Cortex of kidney (tissue), 1 donor: ENCODE results near the gene SH3BP5.
"Not testable (repeated sequence)": the region's sequence is repeated elsewhere in the genome, so short reads cannot be mapped to it uniquely, and the experiment has no call there.

Experiments
- DNase-seq: peaks from one replicate; lab custom pipeline; 2025; lab: John Stamatoyannopoulos, UW

Gene SH3BP5

GRCh38 chr3:15332405-15333098 lies at the start of gene SH3BP5:
Gene SH3BP5, minus strand, starts transcription at chr3:15332586. Its CDS starts 178 bp downstream, at chr3:15332408.
- peak; percentile 7 for DNase-seq

- no peak for DNase-seq
These were observed 48.8 kb upstream of the SH3BP5 start for GRCh38 chr3:15380980-15381890.

- DNase-seq: no peak
These were observed 45.8 kb upstream of the SH3BP5 start for GRCh38 chr3:15377961-15378791.

GRCh38 chr3:15375461-15376000 lies 43.1 kb upstream of the SH3BP5 start:
- DNase-seq: no peak

- DNase-seq: no peak
These were observed 40.5 kb upstream of the SH3BP5 start for GRCh38 chr3:15372918-15373317.

GRCh38 chr3:15368561-15369135 lies 36.3 kb upstream of the SH3BP5 start:
- DNase-seq: no peak

GRCh38 chr3:15367059-15367458 lies 34.7 kb upstream of the SH3BP5 start:
- DNase-seq: no peak

- DNase-seq: not testable (repeated sequence)
These were observed 31.7 kb upstream of the SH3BP5 start for GRCh38 chr3:15364078-15364477.

- no peak for DNase-seq
These were observed 29.3 kb upstream of the SH3BP5 start for GRCh38 chr3:15361494-15362214.

- no peak for DNase-seq
These were observed 28.6 kb upstream of the SH3BP5 start for GRCh38 chr3:15360788-15361493.

- no peak for DNase-seq
These were observed 27.5 kb upstream of the SH3BP5 start for GRCh38 chr3:15359677-15360397.

GRCh38 chr3:15356651-15357061 lies 24.3 kb upstream of the SH3BP5 start:
- not testable (repeated sequence) for DNase-seq

GRCh38 chr3:15356176-15356575 lies 23.8 kb upstream of the SH3BP5 start:
- DNase-seq: no peak

GRCh38 chr3:15355086-15355485 lies 22.7 kb upstream of the SH3BP5 start:
- DNase-seq: no peak

- DNase-seq: no peak
These were observed 22.1 kb upstream of the SH3BP5 start for GRCh38 chr3:15354485-15354884.

- no peak for DNase-seq
These were observed 17.8 kb upstream of the SH3BP5 start for GRCh38 chr3:15350141-15350540.

- not testable (repeated sequence) for DNase-seq
These were observed 17.1 kb upstream of the SH3BP5 start for GRCh38 chr3:15349438-15349837.

GRCh38 chr3:15348246-15348645 lies 15.9 kb upstream of the SH3BP5 start:
- DNase-seq: no peak

- DNase-seq: no peak
These were observed 15.3 kb upstream of the SH3BP5 start for GRCh38 chr3:15347737-15348110.
